Spinal cord (tissue), 10 donors: ENCODE results near the gene PINLYP. TPM values are rescaled to one million over a fixed set of nuclear protein-coding genes. Genes with fewer than 3 reads are reported as not detected.

ENCODE experiments used
- DNase-seq, 6 donors: peaks; one replicate each; pipeline versions ENCODE4 v3.0.0 to v3.0.0-alpha.2; 2013 to 2015; ENCODE audit warnings: low spot score in 6 of 6, low read depth in 4 of 6
- H3K27ac ChIP-seq: one replicate; pipeline ENCODE4 v1.5.1; 2013; ENCODE audit warnings: low read depth, low read length, control low read depth
- H3K27me3 ChIP-seq: one replicate; pipeline ENCODE4 v1.6.1; 2013; ENCODE audit warnings: low read length; ENCODE audit not compliant: control insufficient read depth, insufficient read depth
- H3K36me3 ChIP-seq: one replicate; pipeline ENCODE4 v1.6.1; 2013; ENCODE audit warnings: low read length; ENCODE audit not compliant: control insufficient read depth, insufficient read depth
- H3K4me1 ChIP-seq: one replicate; pipeline ENCODE4 v1.6.1; 2013; ENCODE audit warnings: low read length; ENCODE audit not compliant: control insufficient read depth, insufficient read depth
- H3K4me3 ChIP-seq: one replicate; pipeline ENCODE4 v1.5.1; 2013; ENCODE audit warnings: low read depth, low read length, control low read depth
- H3K9me3 ChIP-seq: one replicate; pipeline ENCODE4 v1.6.1; 2013; ENCODE audit warnings: low read length; ENCODE audit not compliant: control insufficient read depth, insufficient read depth
- WGBS: methylation state at CpG from one replicate; pipeline ENCODE4 v1.1.5; 2013; ENCODE audit warnings: missing lambda C conversion rate; ENCODE audit not compliant: insufficient coverage; 5-methylcytosine and 5-hydroxymethylcytosine counted together
- long read RNA-seq, 4 donors: transcript quantifications; one replicate each; lab custom pipeline, GENCODE V29; 2026
- polyA plus RNA-seq, 2 donors: library from polyadenylated mRNA; unstranded; fragments of 120-200 nt; gene quantifications; one replicate each; pipeline ENCODE4 v1.2.1, GENCODE V29; 2013; ENCODE audit not compliant: insufficient read length in 2 of 2
- total RNA-seq, 2 donors: library from RNA; depleted of rRNA in 1 of 2; stranded (reverse); fragments of 120-200 nt in 1 of 2; fragments of >200 nt in 1 of 2; gene quantifications; one replicate each; pipeline versions ENCODE4 v1.2.3 to v1.2.4, GENCODE V29; 2013 to 2014
- donor health status: healthy.

The PINLYP gene
- total RNA-seq (10 to 100 TPM in 1 of 2 donors, 1 to 10 TPM in 1; 3.4 to 13.7 TPM), polyA plus RNA-seq (10 to 100 TPM; 12.9 to 21.6 TPM)
- long read RNA-seq, donor 1, transcript PINLYP-204 (3 exons, 706 nt), result major isoform, 10 of 12 reads
- long read RNA-seq, donor 1, partial matches to known transcripts, result 0 of 12 reads
- long read RNA-seq, donor 1, other reads (novel, unspliced or antisense), result 0 of 12 reads
- long read RNA-seq, donor 2, partial matches to known transcripts, result 0 of 6 reads
- long read RNA-seq, donor 2, other reads (novel, unspliced or antisense), result 0 of 6 reads
- long read RNA-seq, donor 3, partial matches to known transcripts, result 0 of 2 reads
- long read RNA-seq, donor 3, other reads (novel, unspliced or antisense), result 0 of 2 reads
- long read RNA-seq, donor 4, transcript PINLYP-204 (3 exons, 706 nt), result minor isoform, 9 of 25 reads
- long read RNA-seq, donor 4, transcript PINLYP-205 (4 exons, 557 nt), result major isoform, 12 of 25 reads
- long read RNA-seq, donor 4, partial matches to known transcripts, result 0 of 25 reads
- long read RNA-seq, donor 4, other reads (novel, unspliced or antisense), result 0 of 25 reads

DNA sequence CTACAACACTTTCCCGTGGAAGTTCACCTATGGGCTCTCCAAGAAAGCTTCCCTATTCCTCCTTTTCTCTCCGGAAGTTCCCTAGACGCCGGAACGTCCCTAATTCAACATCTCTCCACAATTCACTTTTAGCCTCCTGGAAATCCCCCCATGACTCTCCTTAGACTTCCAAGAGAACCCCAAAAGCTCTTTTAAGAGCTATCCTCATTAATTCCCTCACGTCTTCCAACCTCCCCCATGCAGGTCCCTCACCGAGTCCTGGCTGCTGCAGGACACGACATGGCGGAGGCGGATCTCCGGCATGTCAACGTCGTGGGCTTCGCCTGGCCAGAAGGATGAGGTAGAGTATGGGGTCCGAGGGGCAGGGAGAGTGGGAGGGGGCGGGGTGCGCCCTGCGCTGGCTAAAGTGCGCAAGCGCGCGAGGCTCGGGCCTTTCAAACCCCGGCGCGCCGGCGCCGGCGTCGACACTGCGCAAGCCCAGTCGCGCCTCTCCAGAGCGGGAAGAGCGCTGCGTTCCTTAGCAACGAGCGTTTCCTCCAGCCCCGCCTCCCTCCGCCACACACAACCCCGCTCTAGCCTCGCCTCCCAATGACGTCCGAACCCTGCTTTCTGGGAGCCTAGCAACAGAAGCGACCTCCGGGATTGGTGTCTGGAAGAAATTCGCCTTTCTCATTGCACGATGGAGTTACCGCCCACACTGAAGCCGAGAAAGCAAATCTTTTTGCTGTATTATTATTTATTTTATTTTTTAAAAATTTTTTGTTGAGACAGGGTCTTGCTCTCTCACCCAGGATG, at the start of gene PINLYP, which contains the start of gene XRCC1:
PINLYP (plus strand) TSS at position 646 of the 795 bp plus-strand sequence. CDS start 1,391 bp downstream, outside the sequence.
XRCC1 (minus strand) TSS at position 372 of the 795 bp plus-strand sequence; CDS start at position 303, 69 bp downstream.
- WGBS, result 0% methylated on average over 44 of the region's 51 CpGs
- Histone ChIP-seq H3K36me3 (peaks cover 10% of the 10 kb centered on the region), H3K4me1 (peaks cover 37% of the 10 kb centered on the region), H3K9me3 (no peaks in the 10 kb centered on the region), H3K27me3 (no peaks in the 10 kb centered on the region), H3K4me3 (peak within 1 kb of the TSS; percentile 97), H3K27ac (peak within 1 kb of the TSS; percentile 91)
- peak; percentile 92 to 100 (median 99) for DNase-seq

DNA sequence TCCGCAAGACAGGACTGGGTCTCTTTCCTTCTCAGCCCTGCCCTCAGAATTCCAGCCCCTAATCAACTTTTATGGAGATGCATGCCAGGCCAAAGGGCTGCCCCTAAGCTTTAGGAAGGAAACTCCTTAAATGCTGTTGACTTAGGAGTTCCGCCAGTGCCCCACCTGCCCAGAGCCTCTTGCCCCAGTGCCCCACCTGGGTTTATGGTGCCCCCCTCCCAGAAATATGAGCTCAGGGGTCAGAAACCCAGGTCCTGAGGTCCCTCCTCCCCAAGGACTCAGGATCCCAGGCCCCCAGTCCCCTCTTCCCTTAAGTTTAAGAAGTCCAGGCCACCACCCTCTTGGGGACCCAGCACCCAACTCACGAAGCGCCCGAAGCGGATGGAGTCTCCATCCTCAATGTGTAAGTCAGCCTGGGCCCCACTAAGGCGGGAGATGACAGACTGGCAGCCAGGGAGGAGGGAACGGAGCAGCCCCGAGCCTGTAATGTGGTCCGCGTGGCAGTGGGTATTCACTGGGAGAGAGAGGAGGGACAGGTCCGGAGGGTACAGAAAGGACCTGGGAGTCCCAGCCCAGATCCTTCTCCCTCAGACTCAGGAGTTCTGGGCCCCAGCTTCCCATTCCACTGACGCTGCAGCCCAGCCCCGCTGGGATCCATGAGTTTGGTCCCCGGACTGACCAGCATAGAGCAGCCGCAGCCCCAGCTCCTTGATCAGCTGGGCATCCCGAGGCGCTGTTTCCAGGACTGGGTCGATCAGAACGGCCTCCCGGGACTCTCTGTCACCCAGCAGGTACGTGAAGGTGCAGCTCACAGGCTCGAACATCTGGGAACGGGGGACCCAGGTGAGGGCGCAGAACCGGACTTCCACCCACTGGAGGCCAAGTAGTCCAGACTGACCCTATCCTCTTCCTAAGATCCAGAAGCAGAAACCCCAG, 49.5 kb upstream of the PINLYP start:
- Histone ChIP-seq H3K4me1 (peaks cover 24% of the 10 kb centered on the region), H3K9me3 (no peaks in the 10 kb centered on the region), H3K27ac (peak overlapping the region; percentile 61), H3K36me3 (no peaks in the 10 kb centered on the region), H3K27me3 (no peaks in the 10 kb centered on the region), H3K4me3 (peak overlapping the region; percentile 71)
- 5% methylated on average over 23 of the region's 26 CpGs for WGBS
- DNase-seq, result peak in 1 of 6 donors; percentile 24

DNA sequence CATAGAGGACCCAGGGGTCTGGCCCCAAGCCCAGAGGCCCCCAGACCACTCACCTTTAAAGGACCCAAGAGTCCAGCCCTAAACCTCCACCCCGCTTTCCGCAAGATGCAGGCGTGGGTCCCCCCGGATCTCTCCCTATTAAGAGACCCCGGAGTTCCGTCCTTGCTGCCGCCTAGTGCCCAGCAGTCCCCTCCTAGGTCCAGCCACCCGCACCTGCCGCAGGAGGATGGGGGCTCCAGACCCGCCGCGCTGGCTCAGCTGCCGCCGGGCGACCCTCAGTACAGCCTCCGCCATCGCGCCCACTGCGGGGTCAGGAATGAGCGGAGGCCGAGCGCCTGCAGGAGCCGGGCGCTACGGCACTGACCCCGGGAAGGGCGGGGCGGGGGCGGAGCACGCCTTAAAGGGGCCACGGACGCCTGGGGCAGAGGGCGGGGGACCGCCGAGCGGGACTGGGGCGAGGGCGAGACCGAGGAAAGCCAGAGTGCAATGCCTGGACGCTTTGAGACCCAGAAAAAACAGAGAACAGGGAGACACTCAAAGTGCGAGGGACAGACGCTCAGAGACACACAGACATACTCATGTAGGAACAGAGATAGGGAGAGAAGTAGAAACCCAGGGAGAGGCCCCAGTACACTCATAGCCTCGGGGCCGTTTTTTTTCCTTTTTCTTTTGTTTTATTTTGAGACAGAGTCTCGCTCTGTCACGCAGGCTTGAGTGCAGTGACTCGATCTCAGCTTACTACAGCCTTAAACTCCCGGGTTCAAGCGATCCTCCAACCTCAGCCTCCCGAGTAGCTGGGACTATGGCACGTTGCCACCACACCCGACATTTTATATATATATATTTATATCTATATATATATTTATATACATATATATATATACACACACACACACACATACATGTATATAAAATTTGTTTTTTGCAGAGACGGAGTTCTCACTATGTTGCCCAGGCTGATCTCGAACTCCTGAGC, 48.4 kb upstream of the PINLYP start, which contains the start of gene ETHE1:
ETHE1 (minus strand) TSS at position 318 of the 976 bp plus-strand sequence; CDS start at position 294, 24 bp downstream.
- Histone ChIP-seq H3K4me3 (peak within 1 kb of the TSS; percentile 71), H3K27ac (peak within 1 kb of the TSS; percentile 61), H3K27me3 (no peaks in the 10 kb centered on the region), H3K4me1 (peaks cover 27% of the 10 kb centered on the region), H3K36me3 (no peaks in the 10 kb centered on the region), H3K9me3 (no peaks in the 10 kb centered on the region)
- peak in 2 of 6 donors; percentile 86 to 88 for DNase-seq
- WGBS, result 0% methylated on average over 41 of the region's 54 CpGs

DNA sequence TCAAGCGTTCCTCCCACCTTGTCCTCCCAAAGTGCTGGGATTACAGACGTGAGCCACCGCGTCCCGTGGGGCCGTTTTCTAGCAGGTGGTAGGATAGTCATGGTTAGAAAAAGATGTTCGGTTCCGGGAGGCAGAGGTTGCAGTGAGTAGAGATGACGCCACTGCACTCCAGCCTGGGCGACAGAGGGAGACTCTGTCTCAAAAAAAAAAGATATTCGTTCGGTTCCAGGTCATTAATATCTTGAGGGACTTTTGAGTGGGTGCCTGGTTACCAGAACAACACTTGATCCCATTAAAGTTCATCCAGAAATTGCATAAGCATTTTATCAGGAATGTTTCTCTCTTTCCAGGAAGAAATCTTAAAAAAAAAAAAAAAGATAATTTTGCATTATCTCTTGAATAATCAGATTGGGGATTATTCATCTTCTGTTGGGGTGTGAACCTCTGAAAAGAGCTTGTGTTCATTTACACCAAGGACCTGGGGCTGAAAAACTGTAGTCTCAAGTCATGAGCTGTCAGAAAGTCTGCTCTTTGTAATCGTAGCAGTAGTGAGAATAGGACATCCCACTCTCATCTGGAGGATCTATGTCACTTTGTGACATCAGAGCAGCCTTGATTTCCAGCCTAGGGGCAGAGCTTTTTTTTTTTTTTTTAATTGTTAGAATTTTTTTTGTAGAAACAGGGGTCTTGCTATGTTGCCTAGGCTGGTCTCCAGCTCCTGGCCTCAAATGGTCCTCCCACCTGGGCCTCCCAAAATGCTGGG, 47.6 kb upstream of the PINLYP start:
- H3K36me3 ChIP-seq, result no peaks in the 10 kb centered on the region
- H3K4me1 ChIP-seq, result peaks cover 35% of the 10 kb centered on the region
- no peaks in the 10 kb centered on the region for H3K9me3 ChIP-seq
- WGBS, result no CpG with 5 or more reads among the region's 13 CpGs
- H3K27ac ChIP-seq, result no peak overlapping the region
- DNase-seq, result no peak
- no peak overlapping the region for H3K4me3 ChIP-seq
- no peaks in the 10 kb centered on the region for H3K27me3 ChIP-seq

DNA sequence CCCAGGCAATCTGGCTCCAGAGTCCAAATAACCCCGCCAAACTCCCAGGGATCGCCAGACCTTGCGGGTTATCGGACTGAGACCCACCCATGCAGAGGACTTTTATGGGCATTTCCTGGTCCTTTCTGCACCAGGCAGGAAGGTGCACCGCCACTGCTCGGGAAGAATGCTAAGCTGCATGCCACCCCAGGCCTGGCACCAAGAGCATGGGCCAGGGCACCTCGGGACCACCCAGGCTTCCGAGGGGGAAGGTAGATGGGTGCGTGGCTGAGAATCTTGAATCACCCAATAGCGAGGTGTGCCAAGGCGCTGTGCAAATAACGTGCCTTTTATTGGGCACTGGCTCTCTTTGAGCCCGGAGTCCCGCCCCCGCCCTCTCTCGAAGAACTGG, 43.0 kb upstream of the PINLYP start:
- Histone ChIP-seq H3K9me3 (no peaks in the 10 kb centered on the region), H3K27ac (peak overlapping the region; percentile 94), H3K27me3 (no peaks in the 10 kb centered on the region), H3K4me3 (peak overlapping the region; percentile 78), H3K36me3 (peaks cover 9% of the 10 kb centered on the region), H3K4me1 (peaks cover 38% of the 10 kb centered on the region)
- no peak for DNase-seq
- WGBS, result 3% methylated on average over 16 of the region's 16 CpGs

DNA sequence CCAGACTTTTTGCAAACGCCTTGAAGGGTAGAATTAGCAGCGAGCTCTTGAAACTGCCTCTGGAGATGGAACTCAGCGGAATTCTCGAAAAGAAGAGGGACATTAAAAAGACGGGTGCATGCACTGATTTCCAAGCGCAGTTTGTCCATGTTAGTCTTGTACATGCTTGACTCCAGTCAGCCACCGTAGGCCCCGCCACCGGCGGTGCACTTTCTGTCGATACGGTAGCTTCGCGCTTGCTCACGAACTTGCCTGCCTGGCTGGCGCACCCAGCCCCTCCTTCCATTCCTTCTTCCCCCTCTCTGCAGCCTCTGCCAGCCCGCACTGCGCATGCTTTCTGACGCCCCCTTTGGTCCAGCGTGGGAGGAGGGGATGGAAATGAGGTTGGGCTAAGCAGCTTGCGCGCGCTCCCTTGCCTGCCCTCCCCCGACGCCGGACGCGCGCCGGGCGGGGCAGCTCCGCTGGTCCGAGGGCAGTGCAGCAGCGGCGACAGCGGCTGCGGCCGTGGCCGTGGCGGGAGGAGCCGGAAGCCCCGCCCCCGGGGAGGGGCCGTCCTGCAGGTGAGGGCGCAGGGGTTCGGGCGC, 42.5 kb upstream of the PINLYP start, which contains the start of gene ZNF575:
ZNF575 (plus strand) TSS at position 227 of the 584 bp plus-strand sequence. CDS start 1,235 bp downstream, outside the sequence.
- WGBS, result under 1% methylated on average over 41 of the region's 47 CpGs
- Histone ChIP-seq H3K9me3 (no peaks in the 10 kb centered on the region), H3K27me3 (no peaks in the 10 kb centered on the region), H3K27ac (peak within 1 kb of the TSS; percentile 94), H3K36me3 (peaks cover 14% of the 10 kb centered on the region), H3K4me1 (peaks cover 36% of the 10 kb centered on the region), H3K4me3 (peak within 1 kb of the TSS; percentile 78)
- peak; percentile 92 to 99 (median 97) for DNase-seq

DNA sequence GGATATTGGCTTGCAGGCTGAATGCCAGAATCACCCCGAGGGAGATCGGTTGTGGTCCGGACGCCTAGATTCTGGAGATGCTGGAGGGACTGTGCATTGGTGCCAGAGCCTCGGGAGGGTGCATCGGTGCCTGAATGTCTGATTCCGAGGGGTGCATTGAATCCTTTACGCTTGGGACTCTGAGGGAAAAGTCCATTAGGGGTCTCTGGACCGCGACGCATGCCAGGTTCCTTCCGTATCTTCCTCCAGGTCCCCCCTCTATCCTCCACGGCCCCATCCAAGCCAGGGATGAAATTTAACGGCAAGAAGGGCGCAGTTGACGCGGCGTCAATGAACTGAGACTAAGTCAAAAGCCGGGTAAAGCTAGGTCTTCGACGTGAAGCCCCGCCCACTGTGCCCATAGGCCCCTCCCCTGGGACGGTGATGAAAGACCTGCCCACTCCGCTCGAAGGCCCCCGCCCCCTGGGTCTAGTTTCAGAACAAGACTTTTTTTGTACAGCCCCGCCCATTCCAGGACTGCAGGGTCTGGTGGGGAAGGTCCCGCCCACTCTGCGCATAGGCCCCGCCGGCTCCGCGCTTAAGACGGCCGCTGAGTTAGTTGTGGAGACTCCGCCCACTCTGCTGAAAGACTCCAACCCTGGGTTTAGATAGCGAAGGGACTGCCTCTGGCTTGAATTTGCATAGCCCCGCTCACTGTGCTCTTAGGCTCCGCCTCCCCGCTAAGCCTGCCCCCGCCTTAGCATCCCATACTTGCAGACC, 41.9 kb upstream of the PINLYP start:
- peak overlapping the region; percentile 94 for H3K27ac ChIP-seq
- H3K9me3 ChIP-seq, result peaks cover 2% of the 10 kb centered on the region
- DNase-seq, result peak; percentile 87 to 99 (median 92)
- under 1% methylated on average over 41 of the region's 41 CpGs for WGBS
- peak overlapping the region; percentile 78 for H3K4me3 ChIP-seq
- no peaks in the 10 kb centered on the region for H3K27me3 ChIP-seq
- H3K4me1 ChIP-seq, result peaks cover 36% of the 10 kb centered on the region
- peaks cover 18% of the 10 kb centered on the region for H3K36me3 ChIP-seq
